Muscle layer of duodenum (tissue), 2 donors: ENCODE results near the gene CMTM7.

Experiments used
- H3K27ac ChIP-seq: one replicate; pipeline ENCODE4 v1.7.0; 2013; ENCODE audit warnings: mild to moderate bottlenecking, low read length
- H3K27me3 ChIP-seq: one replicate; pipeline ENCODE4 v1.7.0; 2013; ENCODE audit warnings: low read depth, mild to moderate bottlenecking, control low read depth, low read length
- H3K36me3 ChIP-seq, 2 donors: one replicate each; pipeline ENCODE4 v1.7.0; 2013; ENCODE audit warnings: low read length in 2 of 2, control low read depth in 1 of 2, mild to moderate bottlenecking in 1 of 2; ENCODE audit not compliant: insufficient read depth in 2 of 2, control insufficient read depth in 1 of 2
- H3K4me1 ChIP-seq, 2 donors: one replicate each; pipeline ENCODE4 v1.7.0; 2013; ENCODE audit warnings: low read length in 2 of 2, mild to moderate bottlenecking in 2 of 2, control low read depth in 1 of 2, moderate library complexity in 1 of 2; ENCODE audit not compliant: insufficient read depth in 2 of 2, control insufficient read depth in 1 of 2
- H3K4me3 ChIP-seq, 2 donors: one replicate each; pipeline ENCODE4 v1.7.0; 2013; ENCODE audit warnings: low read length in 2 of 2, low read depth in 1 of 2, mild to moderate bottlenecking in 1 of 2
- H3K9me3 ChIP-seq, 2 donors: one replicate each; pipeline ENCODE4 v1.7.0; 2013; ENCODE audit warnings: low read length in 2 of 2, control low read depth in 1 of 2, mild to moderate bottlenecking in 1 of 2; ENCODE audit not compliant: control insufficient read depth in 1 of 2
- donor health status: healthy.

The CMTM7 gene

DNA sequence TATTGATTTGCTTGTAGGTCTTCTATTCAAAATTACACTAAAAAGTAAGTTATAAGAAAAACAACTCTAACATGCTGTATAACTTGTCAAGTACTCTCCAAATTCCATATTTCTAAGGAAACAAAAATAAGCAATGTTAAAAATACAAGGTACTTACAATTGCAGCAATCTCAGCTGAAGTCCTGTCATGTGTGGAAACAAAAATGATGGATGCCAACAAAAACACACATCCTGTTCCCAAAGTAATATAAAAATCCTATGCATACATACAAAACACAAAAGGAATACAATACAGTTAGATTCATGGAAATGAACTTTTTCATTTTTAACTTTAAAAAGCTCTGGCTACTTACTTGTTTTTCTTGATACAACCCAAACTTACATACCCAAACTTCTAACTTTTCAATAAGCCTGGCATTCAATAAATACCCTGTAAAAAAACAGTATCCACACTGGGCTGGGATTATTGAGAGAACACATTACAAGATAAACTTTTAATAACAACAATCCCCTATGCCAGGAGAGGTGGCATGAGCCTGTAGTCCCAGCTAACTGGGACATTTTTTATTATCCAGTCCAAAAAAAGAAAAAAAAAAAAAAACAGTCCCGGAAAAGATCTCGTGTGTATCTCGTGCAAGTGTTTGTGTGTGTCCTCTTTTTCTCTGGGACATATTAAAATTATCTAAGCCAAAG lies 96.3 kb downstream of the CMTM7 start:
- Histone ChIP-seq H3K4me1 (peaks cover 0 to 6% of the 10 kb centered on the region in 2 donors), H3K4me3 (no peak overlapping the region), H3K27ac (no peak overlapping the region), H3K36me3 (peaks cover 4 to 6% of the 10 kb centered on the region in 2 donors), H3K9me3 (no peaks in the 10 kb centered on the region), H3K27me3 (no peaks in the 10 kb centered on the region)

DNA sequence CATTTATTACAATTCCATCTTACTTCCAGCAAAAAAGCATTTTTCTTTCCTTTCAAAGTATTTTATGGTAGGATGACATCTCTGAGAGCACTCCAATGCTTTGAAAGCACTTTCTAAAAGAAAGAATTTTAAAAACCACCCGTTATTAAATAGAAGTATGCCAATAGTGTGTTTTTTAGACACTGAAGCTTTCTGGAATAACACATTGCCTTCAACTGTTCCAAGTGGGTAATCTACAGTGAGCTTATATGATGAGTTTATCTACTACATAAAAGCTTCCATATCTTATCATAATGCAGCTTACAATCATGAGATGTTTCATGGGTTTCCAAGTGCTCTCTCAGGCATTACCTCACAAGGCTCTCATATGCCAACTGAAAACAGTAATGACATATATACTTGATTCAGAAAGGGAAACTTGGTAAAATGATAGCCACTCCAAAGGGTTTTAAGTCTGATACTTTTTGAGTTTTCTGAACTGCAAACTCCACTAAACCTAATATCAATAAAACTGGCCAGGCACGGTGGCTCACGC lies 96.9 kb downstream of the CMTM7 start:
- Histone ChIP-seq H3K9me3 (no peaks in the 10 kb centered on the region), H3K36me3 (peaks cover 4% of the 10 kb centered on the region in 2 donors), H3K4me3 (no peak overlapping the region), H3K27ac (no peak overlapping the region), H3K27me3 (no peaks in the 10 kb centered on the region), H3K4me1 (peaks cover 0 to 6% of the 10 kb centered on the region in 2 donors)

GRCh38 chr3:32492684-32493436 lies 101.2 kb downstream of the CMTM7 start:
- Histone ChIP-seq H3K27ac (no peak overlapping the region), H3K36me3 (no peaks in the 10 kb centered on the region), H3K27me3 (no peaks in the 10 kb centered on the region), H3K4me3 (no peak overlapping the region), H3K4me1 (peaks cover 0 to 18% of the 10 kb centered on the region in 2 donors), H3K9me3 (no peaks in the 10 kb centered on the region)

DNA sequence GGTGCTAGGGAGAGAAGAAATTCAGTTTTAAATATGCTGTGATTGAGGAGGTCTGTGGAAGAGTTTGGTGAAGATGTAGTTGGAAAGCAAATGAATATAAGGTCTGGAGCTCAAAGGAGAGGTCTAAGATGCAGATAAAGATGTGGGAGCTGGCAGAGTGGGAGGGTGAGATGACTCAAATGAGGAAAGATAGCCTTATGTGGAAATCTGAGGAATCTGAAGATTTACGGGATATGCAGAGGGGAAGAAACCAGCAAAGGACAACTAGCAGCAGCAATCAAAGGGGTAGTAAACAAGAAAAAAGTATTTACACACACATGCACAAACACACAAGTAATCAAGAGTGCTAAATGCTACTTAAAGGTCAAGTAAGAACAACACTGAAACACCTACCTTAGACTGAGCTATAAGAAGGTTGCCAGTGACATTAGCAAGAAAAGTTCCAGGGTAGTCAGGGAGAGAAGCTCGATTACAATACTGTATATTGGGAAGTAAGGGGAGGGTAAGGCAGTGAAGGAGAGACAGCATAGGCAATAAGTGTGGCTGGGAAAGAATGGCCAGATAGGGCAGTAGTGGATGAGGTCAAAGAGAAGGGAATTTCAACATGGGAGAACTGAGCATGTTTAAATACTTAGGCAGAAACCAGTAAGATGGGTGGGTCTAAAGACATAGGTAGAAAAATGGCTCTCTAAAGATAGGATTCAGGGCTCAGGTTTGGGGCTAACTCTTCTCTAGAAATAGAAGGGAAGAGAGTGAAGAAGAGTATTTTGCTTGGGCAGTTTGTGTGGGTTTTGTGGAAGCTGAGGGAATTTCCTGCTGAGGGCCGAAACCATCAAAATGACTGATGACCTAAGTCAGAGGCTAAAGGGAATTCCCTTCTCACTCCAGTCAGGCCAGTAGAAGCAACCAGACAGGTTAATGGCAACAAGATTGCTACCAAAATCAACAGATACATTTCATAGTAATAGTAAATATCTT lies 102.1 kb downstream of the CMTM7 start:
- no peak overlapping the region for H3K27ac ChIP-seq
- H3K9me3 ChIP-seq: no peaks in the 10 kb centered on the region
- no peak overlapping the region for H3K4me3 ChIP-seq
- no peaks in the 10 kb centered on the region for H3K36me3 ChIP-seq
- peaks cover 0 to 18% of the 10 kb centered on the region in 2 donors for H3K4me1 ChIP-seq
- no peaks in the 10 kb centered on the region for H3K27me3 ChIP-seq

GRCh38 chr3:32495085-32495484 lies 103.4 kb downstream of the CMTM7 start:
- Histone ChIP-seq H3K4me1 (peaks cover 0 to 22% of the 10 kb centered on the region in 2 donors), H3K27ac (no peak overlapping the region), H3K27me3 (no peaks in the 10 kb centered on the region)

GRCh38 chr3:32495609-32496008 lies 104.0 kb downstream of the CMTM7 start:
- Histone ChIP-seq H3K4me1 (peaks cover 0 to 22% of the 10 kb centered on the region in 2 donors), H3K4me3 (no peak overlapping the region), H3K9me3 (no peaks in the 10 kb centered on the region), H3K27me3 (no peaks in the 10 kb centered on the region), H3K27ac (no peak overlapping the region), H3K36me3 (peaks cover 0 to 5% of the 10 kb centered on the region in 2 donors)

More at GRCh38 chr3:32495085-32495484, 103.4 kb downstream of the CMTM7 start:
- Histone ChIP-seq H3K36me3 (peaks cover 0 to 5% of the 10 kb centered on the region in 2 donors), H3K9me3 (no peaks in the 10 kb centered on the region), H3K4me3 (no peak overlapping the region)

DNA sequence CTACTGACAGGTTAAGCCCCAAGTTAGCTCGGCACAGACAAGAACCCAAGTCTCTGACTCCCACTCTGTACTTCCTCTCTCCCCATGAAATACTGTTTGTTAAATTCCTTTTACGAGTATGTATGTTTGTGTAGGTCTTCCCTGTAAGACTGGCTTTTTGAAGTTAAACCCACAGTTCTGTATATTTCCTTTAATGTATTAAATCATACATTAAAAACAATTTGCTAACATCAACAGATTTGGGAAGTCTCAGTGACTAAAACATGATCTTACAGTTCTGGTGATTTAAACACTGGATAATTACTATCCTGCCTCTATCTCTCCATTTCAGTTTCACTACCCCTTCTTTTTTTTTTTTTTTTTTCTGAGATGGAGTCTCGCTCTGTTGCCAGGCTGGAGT lies 106.6 kb downstream of the CMTM7 start:
- H3K4me1 ChIP-seq: peaks cover 0 to 28% of the 10 kb centered on the region in 2 donors

DNA sequence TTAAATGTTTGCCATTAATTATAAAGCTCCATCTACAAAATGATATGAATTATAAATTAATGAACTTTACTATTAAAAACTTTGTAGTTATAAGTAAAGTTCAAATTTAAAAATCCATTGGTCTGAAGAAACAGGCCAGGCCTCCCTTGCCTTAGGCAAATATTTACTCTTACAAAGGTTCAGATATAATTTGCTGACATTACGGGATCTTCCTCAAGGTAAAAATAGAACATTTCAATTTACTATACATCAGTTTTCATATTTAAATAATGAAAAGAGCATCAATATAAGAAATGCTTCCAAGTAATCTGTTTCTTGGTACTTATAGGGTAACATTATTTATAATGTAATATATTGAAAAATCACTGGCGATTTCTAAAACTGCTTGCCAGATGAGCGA lies 107.3 kb downstream of the CMTM7 start:
- no peak overlapping the region for H3K27ac ChIP-seq
- H3K4me1 ChIP-seq: peaks cover 0 to 24% of the 10 kb centered on the region in 2 donors
- H3K4me3 ChIP-seq: no peak overlapping the region
- H3K27me3 ChIP-seq: no peaks in the 10 kb centered on the region
- peaks cover 4 to 5% of the 10 kb centered on the region in 2 donors for H3K36me3 ChIP-seq
- no peaks in the 10 kb centered on the region for H3K9me3 ChIP-seq

More for the DNA sequence above, 106.6 kb downstream of the CMTM7 start:
- Histone ChIP-seq H3K27me3 (no peaks in the 10 kb centered on the region), H3K27ac (no peak overlapping the region), H3K9me3 (no peaks in the 10 kb centered on the region), H3K36me3 (peaks cover 4 to 5% of the 10 kb centered on the region in 2 donors), H3K4me3 (no peak overlapping the region)

GRCh38 chr3:32499585-32499984 lies 107.9 kb downstream of the CMTM7 start:
- H3K4me3 ChIP-seq: no peak overlapping the region
- no peak overlapping the region for H3K27ac ChIP-seq
- H3K4me1 ChIP-seq: peaks cover 0 to 18% of the 10 kb centered on the region in 2 donors

DNA sequence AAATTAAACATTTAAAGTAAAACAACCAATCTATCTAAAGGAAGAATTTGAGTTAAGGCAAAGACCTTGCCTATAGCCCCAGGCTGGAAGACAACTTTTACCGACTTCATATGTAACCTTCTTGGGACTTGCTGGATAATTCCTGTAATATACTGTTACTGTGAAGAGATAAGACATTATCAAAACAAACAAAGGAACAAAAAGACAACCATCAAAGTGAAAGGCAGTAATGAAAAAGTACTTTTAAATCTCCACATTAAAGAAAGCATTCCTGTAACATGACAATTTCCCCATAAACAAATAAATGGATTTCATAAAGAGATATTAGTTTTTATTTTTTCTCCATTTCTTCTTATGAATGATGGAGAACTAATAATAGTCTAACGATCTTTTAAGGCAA lies 108.6 kb downstream of the CMTM7 start:
- Histone ChIP-seq H3K4me1 (peaks cover 0 to 16% of the 10 kb centered on the region in 2 donors), H3K4me3 (no peak overlapping the region), H3K9me3 (no peaks in the 10 kb centered on the region), H3K36me3 (peaks cover 4 to 5% of the 10 kb centered on the region in 2 donors), H3K27ac (peak overlapping the region; percentile 14), H3K27me3 (no peaks in the 10 kb centered on the region)

More at GRCh38 chr3:32499585-32499984, 107.9 kb downstream of the CMTM7 start:
- Histone ChIP-seq H3K27me3 (no peaks in the 10 kb centered on the region), H3K36me3 (peaks cover 4 to 5% of the 10 kb centered on the region in 2 donors), H3K9me3 (no peaks in the 10 kb centered on the region)
